Type B pancreatic cell (in vitro differentiated cells): ENCODE measurements around the gene RPL3. TPM values are rescaled to one million over a fixed set of nuclear protein-coding genes. Genes with fewer than 3 reads are reported as not detected.
A peak's percentile ranks its signal among the peaks of the same experiment; 100 is the strongest.

Experiments used
- DNase-seq: peaks from one replicate; pipeline ENCODE4 v3.0.0; 2021; ENCODE audit warnings: mixed read lengths; ENCODE audit not compliant: unreplicated experiment; ENCODE audit errors: extremely low spot score
- H3K27ac Mint-ChIP-seq: 2 replicates; pipeline ENCODE4 v1.8.0; 2021; ENCODE audit warnings: mild to moderate bottlenecking, mixed read lengths
- H3K27me3 Mint-ChIP-seq: 2 replicates; pipeline ENCODE4 v1.8.0; 2021; ENCODE audit warnings: mixed read lengths
- H3K36me3 Mint-ChIP-seq: 2 replicates; pipeline ENCODE4 v1.8.0; 2021; ENCODE audit warnings: mixed read lengths
- H3K4me1 Mint-ChIP-seq: one replicate; pipeline ENCODE4 v1.8.0; 2021; ENCODE audit warnings: mixed read lengths; ENCODE audit not compliant: unreplicated experiment
- H3K4me3 Mint-ChIP-seq: 2 replicates; pipeline ENCODE4 v1.8.0; 2021; ENCODE audit warnings: mild to moderate bottlenecking, mixed read lengths
- H3K9me3 Mint-ChIP-seq: 2 replicates; pipeline ENCODE4 v1.8.0; 2021; ENCODE audit warnings: mixed read lengths
- CTCF ChIP-seq: fragments of 200-600 bp; sonication (generic); conservative IDR thresholded peaks from 2 replicates; pipeline ENCODE4 v1.5.0; 2021; ENCODE audit warnings: antibody characterized with exemption, mild to moderate bottlenecking
- total RNA-seq: library from RNA; stranded (reverse); gene quantifications from 2 replicates; pipeline ENCODE4 v1.2.1, GENCODE V29; 2021; ENCODE audit warnings: low replicate concordance

RPL3 gene
- total RNA-seq, 1 donor from 2014 or later, result 2,431 TPM

GRCh38 chr22:39312410-39312809 lies 7.0 kb downstream of the RPL3 start:
- no peaks in the 10 kb centered on the region for H3K9me3 Mint-ChIP-seq
- H3K4me1 Mint-ChIP-seq, result peaks cover 26% of the 10 kb centered on the region
- H3K27me3 Mint-ChIP-seq, result no peaks in the 10 kb centered on the region
- no peak overlapping the region for H3K4me3 Mint-ChIP-seq
- H3K36me3 Mint-ChIP-seq, result peaks cover 30% of the 10 kb centered on the region
- no peak for DNase-seq
- no peak overlapping the region for H3K27ac Mint-ChIP-seq
- no peak for TF ChIP-seq CTCF

GRCh38 chr22:39311592-39312400 lies 7.6 kb downstream of the RPL3 start:
- H3K27ac Mint-ChIP-seq, result peak overlapping the region; percentile 81

GRCh38 chr22:39309881-39310714 lies 9.3 kb downstream of the RPL3 start:
- no peak for DNase-seq
- Mint-ChIP-seq H3K36me3 (peaks cover 15% of the 10 kb centered on the region), H3K27me3 (no peaks in the 10 kb centered on the region), H3K4me1 (peaks cover 18% of the 10 kb centered on the region), H3K9me3 (no peaks in the 10 kb centered on the region), H3K4me3 (no peak overlapping the region), H3K27ac (peak overlapping the region; percentile 84)
- TF ChIP-seq CTCF, result no peak

More at GRCh38 chr22:39311592-39312400, 7.6 kb downstream of the RPL3 start:
- Mint-ChIP-seq H3K9me3 (no peaks in the 10 kb centered on the region), H3K4me1 (peaks cover 19% of the 10 kb centered on the region), H3K4me3 (no peak overlapping the region), H3K36me3 (peaks cover 24% of the 10 kb centered on the region), H3K27me3 (no peaks in the 10 kb centered on the region)
- TF ChIP-seq CTCF, result no peak
- DNase-seq, result no peak

GRCh38 chr22:39309364-39309861 lies 10.0 kb downstream of the RPL3 start:
- H3K4me3 Mint-ChIP-seq, result no peak overlapping the region
- DNase-seq, result no peak
- H3K9me3 Mint-ChIP-seq, result no peaks in the 10 kb centered on the region
- TF ChIP-seq CTCF, result peak; percentile 51
- H3K27ac Mint-ChIP-seq, result peak overlapping the region; percentile 84
- H3K4me1 Mint-ChIP-seq, result peaks cover 18% of the 10 kb centered on the region
- peaks cover 15% of the 10 kb centered on the region for H3K36me3 Mint-ChIP-seq
- H3K27me3 Mint-ChIP-seq, result no peaks in the 10 kb centered on the region

- DNase-seq, result no peak
Observed at GRCh38 chr22:39308614-39309363, 10.6 kb downstream of the RPL3 start.

More at GRCh38 chr22:39308614-39309363, 10.6 kb downstream of the RPL3 start:
- Mint-ChIP-seq H3K36me3 (peaks cover 15% of the 10 kb centered on the region), H3K27me3 (no peaks in the 10 kb centered on the region), H3K9me3 (no peaks in the 10 kb centered on the region), H3K4me3 (peak overlapping the region; percentile 28), H3K4me1 (peaks cover 18% of the 10 kb centered on the region), H3K27ac (peak overlapping the region; percentile 84)
- TF ChIP-seq CTCF, result no peak
